D341Med (cell line): ENCODE measurements around the gene COQ3.
"Not testable (repeated sequence)": the region's sequence is repeated elsewhere in the genome, so short reads cannot be mapped to it uniquely, and the experiment has no call there.

Source experiments
- DNase-seq: peaks from one replicate; pipeline ENCODE4 v3.0.0; 2012; ENCODE audit warnings: low spot score

COQ3 gene

DNA sequence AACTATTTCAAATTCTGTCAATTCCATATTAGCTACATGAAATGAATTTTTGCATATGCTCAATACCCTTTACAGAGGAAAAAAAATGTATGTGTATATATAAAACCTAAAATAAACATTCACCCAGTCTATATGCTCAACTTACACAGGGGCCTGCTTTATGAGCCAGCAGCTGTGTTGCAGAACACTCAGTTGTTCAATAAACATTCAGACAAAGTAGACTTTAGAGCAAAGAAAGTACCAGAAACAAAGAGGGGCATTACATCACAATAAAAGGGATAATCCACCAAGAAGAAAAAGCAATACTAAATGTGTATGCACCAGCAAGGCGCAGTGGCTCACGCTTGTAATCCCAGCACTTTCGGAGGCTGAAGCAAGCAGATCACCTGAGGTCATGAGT lies 9.5 kb downstream of the COQ3 start:
- no peak for DNase-seq

DNA sequence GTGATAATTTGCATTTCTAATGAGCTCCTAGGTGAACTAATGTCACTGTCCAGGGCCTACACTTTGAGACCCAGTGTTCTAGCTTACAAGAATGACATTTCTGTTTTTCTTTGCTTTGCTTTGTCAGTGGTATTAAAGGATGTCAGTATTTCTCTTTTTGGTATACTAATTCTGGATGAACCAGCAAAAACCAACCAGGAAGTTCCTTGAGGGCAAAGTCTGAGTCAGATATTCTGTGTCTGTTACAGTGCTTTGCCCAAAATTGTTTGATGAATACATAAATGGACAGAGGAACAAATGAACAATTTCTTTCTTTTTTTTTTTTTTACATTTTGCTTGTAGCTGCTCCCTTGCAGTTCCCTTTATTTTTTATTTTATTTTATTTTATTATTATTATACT lies 15.4 kb downstream of the COQ3 start:
- DNase-seq, result no peak

DNA sequence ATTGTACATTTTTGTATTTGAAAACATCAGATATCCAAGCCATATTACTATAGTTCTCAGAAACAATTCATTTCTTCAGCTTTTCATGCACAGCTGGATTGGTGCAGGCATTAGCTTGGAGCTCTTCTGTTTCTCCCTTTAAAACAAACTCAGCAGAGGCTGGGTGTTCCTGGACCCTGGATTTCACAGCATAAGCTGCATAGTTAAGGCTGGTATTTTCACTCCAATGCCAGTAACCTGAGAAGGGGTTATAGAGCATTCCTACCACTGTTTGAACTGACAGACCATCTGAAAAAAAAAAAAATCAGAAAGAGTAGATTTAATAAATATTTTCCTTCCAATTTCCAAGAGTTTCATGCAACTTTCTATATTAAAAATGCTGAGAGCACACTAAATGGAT lies 24.5 kb downstream of the COQ3 start:
- DNase-seq, result no peak

DNA sequence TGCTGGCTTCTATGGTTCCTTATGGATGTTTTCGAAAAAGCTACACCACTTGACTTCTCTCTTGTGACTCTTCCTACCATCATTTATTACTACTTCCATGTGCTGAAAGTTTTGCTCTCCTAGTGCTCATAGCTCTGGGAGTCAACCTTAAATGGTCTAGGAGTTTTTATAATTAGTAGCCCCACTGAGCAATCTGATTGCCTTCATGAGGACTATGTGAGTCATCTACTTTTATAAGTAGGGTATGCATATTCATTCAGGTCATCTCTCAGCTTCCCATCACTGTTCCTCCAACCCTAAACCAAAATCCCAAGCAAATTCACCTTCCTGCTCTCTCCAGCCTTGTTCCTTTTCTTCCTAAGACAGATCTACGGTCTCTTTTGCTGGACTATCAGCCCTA lies 27.1 kb downstream of the COQ3 start:
- no peak for DNase-seq

DNA sequence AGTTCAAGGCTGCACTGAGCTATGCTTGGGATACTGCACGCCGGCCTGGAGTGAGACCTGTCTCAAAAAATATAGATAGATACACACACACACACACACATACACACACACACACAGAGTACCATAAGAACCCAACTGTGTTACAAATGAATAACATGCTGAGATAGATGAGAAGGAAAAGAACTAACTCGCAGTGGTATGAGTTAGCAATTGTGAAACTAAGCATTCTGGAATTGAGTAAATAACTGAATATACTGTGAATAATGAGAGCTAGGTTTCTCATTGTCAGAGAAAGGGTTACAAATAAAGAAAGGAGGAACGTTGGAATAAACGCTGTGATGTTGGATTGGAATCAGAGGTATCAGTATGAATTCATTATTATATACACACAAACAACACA lies 30.0 kb downstream of the COQ3 start:
- no peak for DNase-seq

DNA sequence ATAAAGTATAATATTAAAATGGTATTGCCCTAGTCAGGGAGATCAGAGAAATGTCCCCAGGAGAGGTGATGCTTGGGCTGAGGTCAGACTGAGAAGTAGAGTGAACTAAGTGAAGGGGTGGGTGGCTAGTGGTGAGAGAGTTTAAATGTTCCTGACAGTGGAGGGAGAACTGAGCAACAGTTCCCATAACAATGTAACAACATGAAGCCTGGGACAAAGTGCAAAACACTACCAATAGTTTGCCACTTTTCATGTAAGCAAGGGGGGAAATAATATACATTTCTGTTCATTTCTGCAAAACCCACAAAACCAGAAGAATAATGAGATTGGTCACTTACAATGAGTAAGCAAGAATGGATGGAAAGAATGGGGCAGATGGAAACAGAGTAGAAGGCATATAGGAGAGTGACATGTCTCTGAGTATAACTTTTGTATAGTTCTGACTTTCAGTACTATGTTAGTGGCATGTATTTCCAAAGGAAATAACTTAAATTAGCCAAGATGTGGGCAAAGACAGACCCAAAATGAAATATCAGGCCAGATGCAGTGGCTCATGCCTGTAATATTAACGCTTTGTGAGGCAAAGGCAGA lies 31.2 kb downstream of the COQ3 start:
- DNase-seq, result no peak

DNA sequence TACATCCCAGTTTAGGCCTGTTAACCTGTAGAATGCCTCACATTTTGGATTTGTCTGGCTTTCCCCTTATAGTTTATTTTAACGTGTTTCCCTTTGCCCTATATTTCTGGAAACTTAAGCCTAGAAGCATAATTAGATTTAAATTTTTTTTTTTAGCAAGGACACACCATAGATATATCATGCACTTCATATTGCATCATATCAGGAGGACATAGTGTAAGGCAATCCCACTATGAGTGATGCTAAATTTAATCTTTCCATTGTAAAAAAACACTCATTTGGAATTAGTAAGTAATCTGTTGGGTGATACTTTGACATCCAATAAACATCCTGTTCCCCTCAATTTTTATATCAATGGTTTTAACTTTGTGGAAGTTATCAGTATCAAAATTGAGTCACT lies 34.2 kb downstream of the COQ3 start:
- no peak for DNase-seq

DNA sequence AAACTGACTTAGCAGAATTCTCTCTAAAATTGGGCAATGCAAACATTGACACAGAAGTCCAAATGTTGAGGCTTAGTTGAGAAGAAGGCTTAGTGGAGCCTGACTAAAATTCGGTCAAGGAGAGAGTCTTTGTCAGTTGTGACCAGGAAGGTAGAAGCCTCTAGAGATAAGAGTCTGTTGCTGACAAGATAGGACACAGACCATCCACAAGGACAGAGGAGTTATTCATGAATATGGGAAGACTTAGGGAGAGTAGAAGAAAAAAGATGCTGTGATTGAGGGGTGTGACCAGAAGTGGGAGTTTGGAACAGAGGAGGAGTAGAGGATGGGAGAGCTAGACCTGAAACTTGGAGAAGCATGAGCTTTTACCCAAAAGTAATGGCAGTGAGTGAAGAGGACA lies 37.4 kb downstream of the COQ3 start:
- DNase-seq, result no peak

DNA sequence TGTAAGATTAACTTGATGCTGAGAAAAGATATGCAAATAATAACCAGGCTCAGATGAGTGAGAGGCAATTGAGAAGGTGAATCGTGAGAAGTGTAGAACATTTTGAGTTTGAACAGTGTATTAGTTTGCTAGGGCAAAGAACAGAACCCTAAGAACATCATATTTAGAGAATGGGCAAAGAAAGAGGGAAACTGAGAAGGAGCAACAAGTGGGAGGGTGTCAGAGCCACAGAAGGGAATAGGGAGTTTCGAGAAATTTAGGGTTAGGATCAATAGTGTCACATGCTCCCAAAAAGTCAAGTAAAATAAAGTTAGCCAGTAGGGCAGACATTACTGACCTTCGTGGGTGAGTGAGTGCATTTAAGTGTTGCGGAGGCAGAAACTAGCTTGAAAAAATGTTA lies 39.0 kb downstream of the COQ3 start:
- no peak for DNase-seq

DNA sequence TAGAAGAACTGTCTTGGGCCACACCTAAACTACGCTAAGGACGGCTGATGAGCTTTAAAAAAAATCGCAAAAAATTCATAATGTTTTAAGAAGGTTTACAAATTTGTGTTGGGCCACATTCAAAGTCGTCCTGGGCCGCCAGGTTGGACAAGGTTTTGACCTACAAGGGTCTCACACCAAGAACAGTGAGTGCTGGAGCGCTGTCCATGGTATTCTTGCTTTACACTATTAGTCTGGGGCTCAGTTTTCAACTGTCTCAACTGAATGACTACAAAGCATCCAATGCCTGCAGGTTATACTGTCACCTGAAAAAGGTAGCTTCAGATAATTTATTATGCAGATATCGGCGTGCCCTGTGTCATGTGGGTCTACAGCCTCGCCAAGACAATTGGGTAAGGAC lies 40.9 kb downstream of the COQ3 start:
- DNase-seq, result no peak

DNA sequence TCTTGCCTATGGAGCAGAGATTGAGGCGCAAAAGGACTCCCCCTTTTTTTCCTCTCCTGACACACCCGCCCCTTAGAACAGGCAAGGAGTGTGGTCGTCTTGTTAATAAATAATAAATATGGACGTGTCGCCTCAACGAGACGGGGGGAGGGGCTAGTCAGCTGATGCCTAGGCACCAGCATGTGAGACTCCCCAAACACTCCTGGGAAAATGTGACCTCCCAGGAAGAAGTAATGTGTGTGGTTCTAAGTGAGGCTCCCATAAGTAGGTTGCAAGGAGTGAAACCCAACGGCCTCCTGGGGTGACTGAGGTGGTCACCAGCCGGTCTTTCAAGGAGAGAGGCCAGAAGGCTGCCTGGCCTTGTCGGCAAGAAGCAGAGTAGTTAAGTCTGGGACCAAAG lies 43.4 kb downstream of the COQ3 start:
- DNase-seq, result no peak

DNA sequence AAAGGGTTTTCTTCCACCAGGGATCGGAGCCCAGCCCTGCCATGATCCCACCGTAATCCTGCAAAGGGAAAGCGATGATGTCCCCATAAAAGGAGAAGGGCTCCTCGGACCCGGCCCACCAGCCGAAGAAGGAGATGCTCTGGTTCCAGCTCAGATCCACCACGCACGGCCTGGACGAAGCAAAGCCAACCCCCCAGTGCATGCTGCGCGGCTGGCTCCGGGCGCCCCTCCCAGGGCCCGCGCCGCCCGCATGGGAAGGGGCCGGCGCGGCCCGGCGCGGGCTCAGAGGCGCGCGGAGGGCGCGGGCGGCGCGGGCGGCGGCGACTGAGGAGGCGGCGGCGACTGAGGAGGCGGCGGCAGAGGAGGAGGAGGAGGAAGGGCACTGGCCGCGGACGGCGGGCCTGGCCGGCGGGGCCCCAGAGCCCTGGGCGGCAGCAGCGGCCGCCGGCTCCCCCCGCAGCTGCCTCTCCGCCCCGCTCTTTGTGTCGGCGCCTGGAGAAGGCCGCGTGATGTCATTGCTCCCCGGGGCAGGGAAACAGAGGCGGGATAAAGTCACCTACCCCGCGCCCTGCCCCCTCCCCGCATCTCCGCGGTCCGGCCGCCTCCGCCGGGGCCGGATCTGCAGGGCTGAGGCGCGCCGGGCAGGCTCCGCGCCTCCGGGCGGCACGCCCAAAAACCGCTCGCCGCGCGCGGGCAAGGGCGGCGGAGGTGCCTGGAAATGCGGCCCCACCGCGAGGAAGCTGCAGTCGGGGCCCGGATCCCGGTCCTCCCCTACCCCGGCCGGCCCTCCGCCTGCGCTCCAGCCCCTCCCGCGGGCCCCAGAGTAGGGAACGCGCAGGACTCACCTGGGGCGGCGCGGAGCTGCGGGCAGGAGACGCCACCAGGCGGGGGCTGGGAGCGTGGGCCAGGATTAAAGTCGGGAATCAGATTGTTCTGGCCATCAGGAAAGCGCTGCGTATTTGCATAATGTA lies 44.5 kb downstream of the COQ3 start, which contains the start of gene FAXC:
FAXC (minus strand) TSS at position 504 of the 971 bp plus-strand sequence; CDS start at position 202, 302 bp downstream.
- peak; percentile 88 for DNase-seq

DNA sequence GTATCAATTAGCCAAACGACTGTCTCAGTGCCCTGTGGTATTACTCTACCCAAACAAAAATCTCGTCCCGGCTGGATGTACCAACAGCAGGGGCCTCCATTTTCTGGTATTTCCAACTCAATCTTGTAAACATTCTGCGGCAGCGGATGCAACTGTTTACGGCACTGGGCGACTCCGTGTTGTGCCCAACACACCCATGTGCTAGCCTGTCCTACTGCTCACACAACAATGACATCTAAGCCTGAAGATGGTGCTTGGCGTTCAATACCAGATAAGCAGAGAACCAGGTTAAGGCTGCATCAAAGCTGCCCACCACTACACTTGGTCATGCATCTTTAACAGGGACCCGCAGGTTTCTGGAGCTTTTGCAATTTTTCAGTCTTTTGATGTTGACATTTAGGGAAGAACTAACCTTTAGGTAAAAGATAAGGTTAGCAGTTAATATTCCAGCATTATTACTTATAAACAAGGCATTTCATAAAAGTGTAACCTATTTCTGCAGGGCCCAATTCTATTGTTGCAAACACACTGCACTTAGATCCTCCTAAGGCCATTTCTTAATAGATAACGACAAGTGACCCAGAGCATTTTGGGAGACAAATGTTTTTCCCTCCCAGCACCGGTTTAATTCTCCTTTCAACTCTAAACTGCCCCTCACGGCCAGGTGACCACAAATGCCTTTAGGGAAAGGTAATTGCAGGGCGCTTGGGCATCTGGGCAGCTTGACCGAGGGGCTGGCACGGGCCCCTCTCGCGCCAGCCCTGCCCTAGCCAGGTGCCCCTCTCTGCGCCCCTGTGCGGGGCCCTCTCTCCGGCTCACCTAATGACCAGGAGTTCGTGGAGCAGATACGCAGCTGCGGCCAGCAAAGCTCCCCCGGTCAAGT lies 45.5 kb downstream of the COQ3 start:
- peak; percentile 39 for DNase-seq

DNA sequence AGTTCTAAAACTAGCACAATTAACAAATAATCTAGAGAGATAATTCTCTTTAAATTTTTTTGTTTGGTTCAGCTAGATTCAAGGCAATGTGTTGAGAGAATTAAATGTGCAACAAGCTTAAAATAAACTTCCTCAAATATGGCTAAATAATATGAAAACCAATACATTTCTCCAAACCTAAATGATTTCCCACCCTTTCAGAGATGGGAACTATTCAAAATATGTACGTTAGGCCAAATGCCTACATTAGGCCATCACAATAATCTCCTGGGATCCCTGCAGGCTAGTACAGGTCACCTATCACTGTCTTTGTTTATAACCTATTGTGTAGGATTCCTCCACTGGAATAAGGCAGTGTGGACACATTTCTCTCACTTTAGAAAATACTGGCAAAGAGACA lies 46.2 kb downstream of the COQ3 start:
- no peak for DNase-seq

DNA sequence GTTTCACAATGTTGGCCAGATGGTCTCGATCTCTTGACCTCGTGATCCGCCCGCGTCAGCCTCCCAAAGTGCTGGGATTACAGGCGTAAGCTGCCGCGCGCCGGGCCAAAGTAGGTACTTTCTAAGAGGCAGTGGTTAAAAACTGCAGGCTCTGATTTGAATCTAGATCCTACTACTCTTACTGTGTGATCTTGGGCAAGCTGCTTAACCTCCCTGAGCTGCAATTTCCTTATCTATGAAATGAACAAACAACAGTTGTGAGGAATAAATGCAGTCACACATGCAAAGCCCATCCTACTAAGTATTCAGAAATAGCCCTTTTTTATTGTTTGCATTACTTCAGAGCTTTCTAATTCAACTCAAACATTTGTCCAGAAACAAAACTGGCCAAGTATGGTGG lies 47.4 kb downstream of the COQ3 start:
- DNase-seq, result no peak

DNA sequence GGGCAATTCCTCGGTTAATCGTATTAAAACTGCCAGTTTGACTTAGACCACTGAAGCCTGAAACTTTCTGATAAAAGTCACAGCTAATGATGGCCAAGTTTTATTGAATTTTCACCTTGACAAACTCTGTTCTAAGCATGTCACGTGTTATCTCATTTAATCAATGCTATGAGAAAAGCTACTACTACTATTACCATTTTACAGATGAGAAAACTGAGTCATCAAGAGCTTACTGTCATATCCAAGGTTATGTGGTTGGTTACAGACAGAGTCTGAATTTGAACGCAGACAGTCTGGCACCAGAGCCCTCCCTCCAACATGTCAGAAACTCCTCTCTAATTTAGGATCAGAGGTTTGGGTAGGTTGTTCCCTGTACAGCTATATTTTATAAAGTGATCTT lies 48.8 kb downstream of the COQ3 start:
- no peak for DNase-seq

DNA sequence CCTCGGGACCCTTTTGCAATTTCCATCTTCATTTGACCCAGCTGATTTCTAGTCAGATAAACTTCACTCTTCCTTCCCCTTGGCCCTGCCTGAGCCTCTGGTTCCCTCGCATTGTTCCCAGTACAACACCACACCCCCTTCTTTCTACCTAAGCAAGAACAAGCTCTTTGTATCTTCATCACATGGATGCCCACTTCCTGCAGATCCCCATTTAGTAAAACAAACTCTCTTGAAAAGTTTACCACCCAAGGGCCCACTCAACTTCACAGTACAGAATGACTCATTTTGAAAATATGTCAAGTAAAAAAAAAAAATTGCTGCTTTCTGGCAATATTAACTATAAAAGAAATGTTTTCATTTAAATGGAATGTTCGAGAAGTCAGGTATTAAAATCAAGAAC lies 49.7 kb downstream of the COQ3 start:
- DNase-seq, result no peak

DNA sequence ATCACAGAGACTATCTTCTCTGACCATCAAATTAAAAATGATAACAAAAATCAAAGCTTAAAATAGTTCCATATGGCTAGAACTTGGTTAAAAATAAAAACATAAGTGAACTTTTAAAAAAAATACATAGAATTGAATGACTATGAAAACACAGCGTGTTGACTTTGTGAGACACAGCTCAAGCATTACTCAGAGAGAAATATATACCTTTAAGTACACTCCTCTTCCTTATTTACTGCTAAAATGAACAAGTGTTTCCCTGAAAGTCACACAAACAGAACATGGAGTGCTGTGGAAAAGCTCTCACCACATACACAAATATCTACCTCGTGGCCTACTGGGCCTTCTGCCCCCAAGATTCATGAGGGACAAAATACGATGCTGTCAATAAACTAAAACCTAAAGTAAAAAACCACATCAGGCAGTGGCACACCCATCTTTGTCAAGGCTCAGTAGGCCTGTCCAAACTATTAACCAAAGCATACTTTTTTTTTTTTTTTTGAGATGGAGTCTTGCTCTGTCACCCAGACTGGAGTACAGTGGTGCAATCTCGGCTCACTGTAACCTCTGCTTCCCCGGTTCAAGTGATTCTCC lies 52.0 kb downstream of the COQ3 start:
- DNase-seq, result no peak

DNA sequence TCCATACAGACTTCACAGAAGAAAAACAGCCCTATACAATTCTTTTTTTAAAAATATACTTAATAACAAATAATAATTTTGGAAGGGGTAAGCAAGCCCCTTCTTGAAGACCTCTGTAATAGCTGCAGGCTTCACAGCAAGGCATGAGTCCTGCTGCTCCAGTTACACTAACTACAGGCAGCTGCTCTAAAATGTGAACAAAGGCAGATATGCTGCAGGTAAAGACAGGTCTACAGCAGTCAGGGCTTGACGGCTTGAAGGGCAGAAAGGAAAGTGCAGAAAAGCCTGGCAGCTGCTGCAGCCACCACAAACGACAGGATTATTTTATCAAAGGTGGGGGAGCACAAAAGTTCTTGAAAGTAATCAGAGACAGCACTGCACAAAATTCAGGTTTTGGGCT lies 55.8 kb downstream of the COQ3 start:
- no peak for DNase-seq

DNA sequence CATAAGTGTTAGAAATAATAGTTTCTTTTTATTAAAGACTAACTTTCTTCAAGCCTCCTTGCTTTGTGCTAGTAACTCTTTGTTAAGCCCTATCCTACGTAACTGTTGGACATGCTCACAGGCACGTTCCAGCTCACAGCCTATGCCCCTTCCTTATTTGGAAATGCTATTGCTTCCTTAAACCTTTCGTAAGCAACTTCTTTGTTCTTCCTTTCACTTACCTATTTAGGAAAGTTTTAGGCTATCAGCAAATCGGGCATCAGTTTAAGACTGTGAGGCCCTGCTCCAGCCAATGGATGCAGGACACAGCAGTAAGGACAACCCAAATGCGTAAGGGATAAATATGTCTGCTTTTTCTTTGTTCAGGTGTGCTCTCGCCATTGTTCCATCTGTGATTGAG lies 58.7 kb downstream of the COQ3 start:
- DNase-seq, result not testable (repeated sequence)

DNA sequence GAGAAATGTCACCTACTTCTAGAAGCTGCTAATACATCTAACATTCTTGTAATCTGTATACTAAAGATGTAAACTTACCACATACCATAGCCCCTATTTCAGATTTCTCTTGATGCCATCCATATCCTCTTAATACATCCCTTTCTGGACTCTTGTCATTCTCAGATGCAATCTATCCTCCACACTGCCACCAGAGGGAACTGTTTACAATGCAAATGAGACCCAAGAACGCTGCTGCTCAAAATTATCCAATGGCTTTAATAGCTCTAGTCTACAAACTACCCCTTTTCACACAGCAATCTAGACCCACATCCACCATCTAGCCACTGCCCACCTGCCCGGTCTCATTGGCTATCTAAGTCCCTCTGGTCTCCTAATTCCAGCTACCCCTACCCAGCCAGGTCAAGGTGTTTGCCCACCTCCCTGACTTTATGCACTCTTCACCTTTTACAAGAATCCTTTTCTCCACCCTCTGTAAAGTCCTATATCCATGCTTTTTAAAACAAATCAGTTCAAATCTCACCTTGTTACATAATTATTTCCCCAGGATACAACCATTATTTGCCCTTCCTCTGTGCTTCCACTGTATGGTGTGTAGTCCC lies 59.4 kb downstream of the COQ3 start:
- DNase-seq, result peak; percentile 65

DNA sequence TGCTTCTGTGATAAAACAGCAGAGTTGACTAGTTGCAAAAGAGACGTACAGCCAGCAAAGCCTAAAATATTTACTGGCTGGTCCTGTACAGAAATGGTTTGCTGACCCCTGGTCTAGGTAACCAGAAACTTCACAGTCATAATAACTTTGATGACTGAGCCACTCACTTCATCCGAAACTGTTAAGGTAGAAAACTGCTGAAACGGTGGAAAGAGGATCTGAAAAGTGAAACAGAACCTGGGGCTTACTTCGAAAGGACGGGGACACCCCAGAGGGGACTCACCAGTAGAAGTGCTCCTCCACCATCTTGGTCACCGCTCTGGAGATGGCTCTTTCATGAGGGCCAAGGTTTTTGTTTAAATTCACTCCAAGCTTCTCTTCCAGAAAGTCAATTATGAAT lies 60.9 kb downstream of the COQ3 start:
- DNase-seq, result no peak
